DMS153 treated with DMSO at 0.1 percent for 48 hours (cell line): Measurements from ENCODE around the gene FUT2.
A peak's percentile ranks its signal among the peaks of the same experiment; 100 is the strongest.

ENCODE experiments used
- DNase-seq: peaks from one replicate; lab custom pipeline; 2025; ENCODE audit not compliant: unreplicated experiment; lab: John Stamatoyannopoulos, UW

The FUT2 gene

GRCh38 chr19:48724796-48725753, 29.3 kb downstream of the FUT2 start:
- DNase-seq = peak; percentile 91

- DNase-seq = no peak
Observed at GRCh38 chr19:48726556-48726955, 30.8 kb downstream of the FUT2 start.

- DNase-seq = no peak
Observed at GRCh38 chr19:48728911-48729664, 33.3 kb downstream of the FUT2 start.

- no peak for DNase-seq
Observed at GRCh38 chr19:48731452-48731851, 35.7 kb downstream of the FUT2 start.

GRCh38 chr19:48734625-48735024, 38.9 kb downstream of the FUT2 start:
- DNase-seq = no peak

- DNase-seq = no peak
Observed at GRCh38 chr19:48735031-48735615, 39.4 kb downstream of the FUT2 start.

- no peak for DNase-seq
Observed at GRCh38 chr19:48737360-48737998, 41.7 kb downstream of the FUT2 start.

- DNase-seq = peak; percentile 77
Observed at GRCh38 chr19:48738557-48739403, 43.0 kb downstream of the FUT2 start.

GRCh38 chr19:48739404-48740163, 43.8 kb downstream of the FUT2 start:
- no peak for DNase-seq

GRCh38 chr19:48740164-48740972, 44.6 kb downstream of the FUT2 start, which contains the start of gene RASIP1:
RASIP1 (minus strand) TSS chr19:48740610; CDS start chr19:48740282, 328 bp downstream.
- DNase-seq = no peak

GRCh38 chr19:48741129-48741999, 45.6 kb downstream of the FUT2 start:
- peak; percentile 66 for DNase-seq

- no peak for DNase-seq
Observed at GRCh38 chr19:48742096-48742495, 46.3 kb downstream of the FUT2 start.

GRCh38 chr19:48745208-48745995, 49.6 kb downstream of the FUT2 start:
- peak; percentile 70 for DNase-seq

GRCh38 chr19:48746110-48746509, 50.3 kb downstream of the FUT2 start:
- no peak for DNase-seq

GRCh38 chr19:48746738-48747575, 51.2 kb downstream of the FUT2 start, which contains the start of gene IZUMO1:
IZUMO1 (minus strand) TSS chr19:48746909; CDS start chr19:48745859, 1,050 bp downstream.
- peak; percentile 82 for DNase-seq
